Colonic mucosa (tissue), 4 donors: ENCODE results near the gene PCGF1. TPM values are rescaled to one million over a fixed set of nuclear protein-coding genes. Genes with fewer than 3 reads are reported as not detected.

Experiments used
- DNase-seq: peaks from one replicate; pipeline ENCODE4 v3.0.0-alpha.2; 2020
- H3K27ac ChIP-seq: fragments of 200-600 bp; one replicate; pipeline ENCODE4 v1.8.0; 2021
- H3K27me3 ChIP-seq: fragments of 200-600 bp; one replicate; pipeline ENCODE4 v1.8.0; 2021
- H3K36me3 ChIP-seq: fragments of 200-600 bp; one replicate; pipeline ENCODE4 v1.8.0; 2021
- H3K4me1 ChIP-seq: fragments of 200-600 bp; one replicate; pipeline ENCODE4 v1.8.0; 2021; ENCODE audit warnings: mild to moderate bottlenecking
- H3K4me3 ChIP-seq: fragments of 200-600 bp; one replicate; pipeline ENCODE4 v1.8.0; 2021
- H3K9ac ChIP-seq, 2 donors: one replicate each; pipeline ENCODE4 v1.7.0; 2013; ENCODE audit warnings: control low read depth in 2 of 2, low read depth in 2 of 2, low read length in 2 of 2
- H3K9me3 ChIP-seq: fragments of 200-600 bp; one replicate; pipeline ENCODE4 v1.8.0; 2021
- intact Hi-C: fragments of 100-400 bp; cut with DNase I; formaldehyde crosslinking; loops from one replicate; pipeline ENCODE4 v1.14.1; 2022
- total RNA-seq, 2 donors: library from RNA; stranded (reverse); fragmentation: NEBNext Ultra II Directional in 1 of 2; extraction: Animal tissue kit (Norgen Biotek cat#: 25700) in 1 of 2; gene quantifications; one replicate each; pipeline ENCODE4 v1.2.1, GENCODE V29; 2021
- TF ChIP-seq, protein P1 (sequence below): fragments of 200-600 bp; IDR thresholded peaks from one replicate; pipeline ENCODE4 v1.8.0; 2022; ENCODE audit warnings: antibody characterized with exemption, mild to moderate bottlenecking
- donor health status: healthy.
- donor health status: DM: no; HTN: no; CAD: no.
- donor health status: DM: no; HTN: no; CAD: no.

Gene PCGF1
- total RNA-seq, 2 donors from 2014 or later, result 16.1 to 19.9 TPM

DNA sequence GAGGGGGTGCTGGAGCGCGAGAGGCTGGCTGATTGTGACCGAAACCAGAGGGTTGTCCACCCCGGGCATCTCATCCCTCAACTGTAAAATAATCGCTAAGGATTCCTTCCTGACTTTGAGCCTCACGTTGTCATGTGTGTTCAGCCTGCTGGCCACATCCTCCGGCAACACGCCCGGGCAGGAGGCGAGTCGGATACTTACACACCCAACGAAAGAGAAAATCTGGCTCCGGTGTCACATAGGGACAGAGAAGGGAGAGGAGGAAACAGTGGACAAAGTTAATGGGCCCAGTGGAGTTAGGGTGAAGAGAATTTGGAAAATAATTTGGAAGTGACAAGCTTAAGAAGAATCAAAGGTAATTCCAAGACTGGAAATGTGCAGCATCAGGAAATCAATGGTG, 9.2 kb upstream of the PCGF1 start:
- Histone ChIP-seq H3K4me3 (no peak overlapping the region), H3K4me1 (peaks cover 18% of the 10 kb centered on the region), H3K27ac (no peak overlapping the region), H3K9ac (no peak overlapping the region), H3K9me3 (no peaks in the 10 kb centered on the region), H3K36me3 (no peaks in the 10 kb centered on the region), H3K27me3 (peaks cover 50% of the 10 kb centered on the region)
- DNase-seq, result no peak
- TF ChIP-seq, protein P1, sequence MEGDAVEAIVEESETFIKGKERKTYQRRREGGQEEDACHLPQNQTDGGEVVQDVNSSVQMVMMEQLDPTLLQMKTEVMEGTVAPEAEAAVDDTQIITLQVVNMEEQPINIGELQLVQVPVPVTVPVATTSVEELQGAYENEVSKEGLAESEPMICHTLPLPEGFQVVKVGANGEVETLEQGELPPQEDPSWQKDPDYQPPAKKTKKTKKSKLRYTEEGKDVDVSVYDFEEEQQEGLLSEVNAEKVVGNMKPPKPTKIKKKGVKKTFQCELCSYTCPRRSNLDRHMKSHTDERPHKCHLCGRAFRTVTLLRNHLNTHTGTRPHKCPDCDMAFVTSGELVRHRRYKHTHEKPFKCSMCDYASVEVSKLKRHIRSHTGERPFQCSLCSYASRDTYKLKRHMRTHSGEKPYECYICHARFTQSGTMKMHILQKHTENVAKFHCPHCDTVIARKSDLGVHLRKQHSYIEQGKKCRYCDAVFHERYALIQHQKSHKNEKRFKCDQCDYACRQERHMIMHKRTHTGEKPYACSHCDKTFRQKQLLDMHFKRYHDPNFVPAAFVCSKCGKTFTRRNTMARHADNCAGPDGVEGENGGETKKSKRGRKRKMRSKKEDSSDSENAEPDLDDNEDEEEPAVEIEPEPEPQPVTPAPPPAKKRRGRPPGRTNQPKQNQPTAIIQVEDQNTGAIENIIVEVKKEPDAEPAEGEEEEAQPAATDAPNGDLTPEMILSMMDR, result no peak
- intact Hi-C loops, result no loop called here

DNA sequence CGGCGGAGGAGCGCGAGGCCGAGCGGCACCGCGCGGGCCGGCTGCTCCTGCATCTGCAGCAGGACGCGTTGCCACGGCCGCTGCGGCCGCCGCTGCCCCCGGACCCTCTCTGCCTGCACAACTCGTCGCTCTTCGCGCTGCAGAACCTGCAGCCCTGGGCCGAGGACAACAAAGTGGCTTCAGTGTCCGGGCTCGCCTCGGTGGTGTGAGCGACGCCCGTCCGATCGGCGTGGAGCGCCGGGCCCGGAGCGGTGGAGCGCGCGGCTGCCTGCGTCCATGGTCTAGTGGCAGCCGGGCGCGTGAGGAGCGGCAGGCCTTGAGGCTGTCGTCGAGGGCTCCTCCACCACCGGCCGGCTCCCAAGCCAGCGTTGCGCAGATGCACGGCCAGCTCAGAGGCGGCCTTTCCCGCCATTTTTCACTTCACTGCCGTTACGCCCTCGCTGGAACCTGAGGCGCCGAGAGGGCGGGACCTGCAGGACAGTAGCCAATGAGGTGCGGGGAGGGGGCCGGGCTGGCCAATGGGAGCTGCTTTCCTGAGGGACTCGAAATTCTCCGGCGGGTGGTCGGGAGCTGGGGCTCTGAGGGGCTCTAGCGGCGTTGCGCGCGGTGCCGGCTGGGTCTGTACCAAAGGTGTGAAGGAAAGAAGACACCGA, 8.6 kb upstream of the PCGF1 start:
- intact Hi-C loops, result no loop called here
- H3K27me3 ChIP-seq, result peaks cover 55% of the 10 kb centered on the region
- peak; percentile 77 for DNase-seq
- H3K36me3 ChIP-seq, result no peaks in the 10 kb centered on the region
- H3K27ac ChIP-seq, result no peak overlapping the region
- no peaks in the 10 kb centered on the region for H3K9me3 ChIP-seq
- TF ChIP-seq, protein P1, result no peak
- H3K9ac ChIP-seq, result no peak overlapping the region
- peaks cover 18% of the 10 kb centered on the region for H3K4me1 ChIP-seq
- peak overlapping the region; percentile 31 for H3K4me3 ChIP-seq

DNA sequence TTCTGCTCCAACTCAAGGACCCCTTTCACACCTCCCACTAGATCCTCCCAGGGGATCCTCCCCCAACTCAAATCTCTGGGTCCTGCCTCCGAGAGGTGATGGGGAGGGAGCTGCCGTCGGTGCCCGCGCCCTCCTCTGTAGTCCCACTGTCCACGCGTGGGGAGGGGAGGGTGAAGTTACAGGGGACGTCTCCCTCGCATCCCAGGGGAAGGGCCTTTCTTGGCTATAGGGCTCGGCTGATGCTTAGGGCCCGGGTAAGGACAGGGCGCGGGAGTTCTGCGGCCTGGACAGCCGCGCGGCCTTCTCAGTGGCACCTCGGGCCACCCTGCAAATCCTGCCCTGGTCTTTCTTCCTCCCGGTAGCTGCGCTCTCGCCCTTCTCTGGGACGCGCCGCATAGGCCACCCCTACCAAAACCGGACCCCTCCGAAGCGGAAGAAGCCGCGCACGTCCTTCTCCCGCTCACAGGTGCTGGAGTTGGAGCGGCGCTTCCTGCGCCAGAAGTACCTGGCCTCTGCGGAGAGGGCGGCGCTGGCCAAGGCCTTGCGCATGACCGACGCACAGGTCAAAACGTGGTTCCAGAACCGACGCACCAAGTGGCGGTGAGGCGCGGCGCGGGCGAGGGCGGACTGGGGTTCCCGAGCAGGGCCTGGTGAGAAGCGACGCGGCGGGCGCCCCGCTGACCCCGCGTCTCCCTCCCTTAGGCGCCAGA, 7.9 kb upstream of the PCGF1 start:
- H3K9me3 ChIP-seq, result no peaks in the 10 kb centered on the region
- intact Hi-C loops, result no loop called here
- H3K36me3 ChIP-seq, result no peaks in the 10 kb centered on the region
- H3K4me3 ChIP-seq, result peak overlapping the region; percentile 31
- TF ChIP-seq, protein P1, result no peak
- H3K9ac ChIP-seq, result no peak overlapping the region
- no peak overlapping the region for H3K27ac ChIP-seq
- peaks cover 60% of the 10 kb centered on the region for H3K27me3 ChIP-seq
- H3K4me1 ChIP-seq, result peaks cover 18% of the 10 kb centered on the region
- no peak for DNase-seq

DNA sequence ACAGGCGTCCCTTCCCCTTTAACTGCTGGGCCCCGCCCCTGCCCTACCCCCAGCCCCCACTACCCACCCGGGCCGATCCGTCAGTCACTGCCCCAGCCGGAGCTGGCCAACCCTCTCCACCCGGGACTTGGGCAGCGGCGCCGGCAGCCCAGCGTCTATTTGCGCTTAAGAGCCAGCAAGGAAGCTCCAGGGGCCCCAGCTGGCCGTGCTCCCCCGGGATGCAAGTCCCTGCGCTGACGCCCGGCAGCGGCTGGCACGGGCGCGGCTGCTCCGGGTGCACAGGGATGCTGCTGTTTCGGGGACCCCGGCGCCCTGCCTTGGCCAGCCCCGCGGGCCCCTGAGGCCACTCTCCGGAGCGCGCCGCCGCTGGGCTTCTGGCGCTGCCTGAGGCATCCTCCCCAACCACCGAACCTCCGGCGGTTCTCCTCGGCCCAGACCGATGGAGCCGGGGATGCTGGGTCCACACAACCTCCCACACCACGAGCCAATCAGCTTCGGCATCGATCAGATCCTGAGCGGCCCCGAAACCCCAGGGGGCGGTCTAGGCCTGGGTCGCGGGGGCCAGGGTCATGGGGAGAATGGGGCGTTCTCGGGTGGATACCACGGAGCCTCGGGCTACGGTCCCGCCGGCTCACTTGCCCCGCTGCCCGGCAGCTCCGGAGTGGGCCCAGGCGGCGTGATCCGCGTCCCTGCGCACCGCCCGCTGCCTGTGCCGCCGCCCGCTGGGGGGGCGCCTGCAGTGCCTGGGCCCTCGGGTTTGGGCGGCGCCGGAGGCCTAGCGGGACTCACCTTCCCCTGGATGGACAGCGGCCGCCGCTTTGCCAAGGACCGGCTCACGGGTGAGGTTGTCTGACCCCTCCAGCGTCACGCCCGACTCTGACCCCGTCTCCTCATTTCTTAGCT, 7.1 kb upstream of the PCGF1 start, which contains the start of gene TLX2:
Gene TLX2 (plus strand): TSS at position 83 of the 903 bp plus-strand sequence. CDS start 357 bp downstream, at position 440.
- peaks cover 18% of the 10 kb centered on the region for H3K4me1 ChIP-seq
- no peaks in the 10 kb centered on the region for H3K9me3 ChIP-seq
- intact Hi-C loops, result no loop called here
- no peak within 1 kb of the TSS for H3K4me3 ChIP-seq
- no peak within 1 kb of the TSS for H3K27ac ChIP-seq
- no peak for DNase-seq
- TF ChIP-seq, protein P1, result no peak
- H3K36me3 ChIP-seq, result no peaks in the 10 kb centered on the region
- H3K9ac ChIP-seq, result no peak within 1 kb of the TSS
- peaks cover 67% of the 10 kb centered on the region for H3K27me3 ChIP-seq

DNA sequence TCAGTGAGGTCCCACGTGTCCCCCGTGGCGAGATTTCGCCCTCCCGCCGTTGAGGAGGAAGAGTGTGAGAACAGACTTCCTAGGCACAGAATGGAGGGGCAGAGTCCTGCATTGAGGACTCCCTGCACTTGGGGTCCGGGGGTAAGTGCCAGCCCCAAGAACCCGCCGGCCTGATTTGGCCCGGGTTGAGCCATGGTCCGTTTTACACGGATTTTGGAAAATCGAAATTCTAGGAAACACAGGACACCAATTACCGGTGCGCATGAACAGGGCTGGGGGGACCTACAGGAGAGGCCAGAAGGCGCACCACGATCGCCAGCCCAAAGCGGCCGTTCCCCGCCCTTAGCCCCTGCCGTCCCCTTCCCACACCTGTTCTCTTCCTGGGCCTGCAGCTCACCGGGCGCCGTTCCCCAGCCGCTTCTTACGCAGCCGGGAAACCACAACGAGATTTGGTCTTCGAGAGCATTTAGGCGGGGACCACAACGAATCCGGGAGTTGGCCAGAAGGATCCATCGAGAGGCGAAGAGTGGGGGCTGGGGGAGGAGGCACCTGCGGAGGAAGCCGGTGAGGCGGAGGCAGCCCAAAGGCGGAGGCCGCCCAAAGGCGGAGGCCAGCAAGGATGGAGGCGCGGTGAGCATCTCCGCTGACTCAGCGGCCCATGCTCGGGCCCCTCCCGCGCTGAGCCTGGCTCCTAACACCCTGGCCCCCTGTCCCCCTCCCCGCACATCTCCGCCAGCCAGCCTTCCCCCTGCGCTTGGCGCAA, 6.3 kb upstream of the PCGF1 start:
- no peaks in the 10 kb centered on the region for H3K36me3 ChIP-seq
- H3K4me1 ChIP-seq, result peaks cover 18% of the 10 kb centered on the region
- intact Hi-C loops, result no loop called here
- TF ChIP-seq, protein P1, result no peak
- DNase-seq, result no peak
- no peak overlapping the region for H3K4me3 ChIP-seq
- no peak overlapping the region for H3K9ac ChIP-seq
- H3K27ac ChIP-seq, result no peak overlapping the region
- H3K9me3 ChIP-seq, result no peaks in the 10 kb centered on the region
- peaks cover 67% of the 10 kb centered on the region for H3K27me3 ChIP-seq
